ENCODE data around the gene CYBA. TPM values are rescaled to one million over a fixed set of nuclear protein-coding genes. Genes with fewer than 3 reads are reported as not detected.
"Not testable (repeated sequence)": the region's sequence is repeated elsewhere in the genome, so short reads cannot be mapped to it uniquely, and the experiment has no call there.

CYBA gene
- total RNA-seq, 3 donors from 2014 or later: 150 to 316 (median 184) TPM

GRCh38 chr16:88671806-88672205 is 21.0 kb upstream of the CYBA start:
- no peaks in the 10 kb centered on the region for H3K4me1 ChIP-seq (ENCODE audit: low read depth)
- no peaks in the 10 kb centered on the region for H3K36me3 ChIP-seq (ENCODE audit: low read depth)
- no peak overlapping the region for H3K4me3 ChIP-seq
- no peak for ATAC-seq
- no peak for TF ChIP-seq CTCF (IDR thresholded peaks at IDR 0.05)
- intact Hi-C loops (cut with DNase I, micrococcal nuclease): no loop called here
- H3K9me3 ChIP-seq: no peaks in the 10 kb centered on the region
- no peak for DNase-seq

- no peak overlapping the region for H3K4me3 ChIP-seq
- no peak for DNase-seq
- no peak for ATAC-seq
- no peaks in the 10 kb centered on the region for H3K4me1 ChIP-seq (ENCODE audit: low read depth)
- no peaks in the 10 kb centered on the region for H3K9me3 ChIP-seq
- intact Hi-C loops (cut with DNase I, micrococcal nuclease): no loop called here
- no peaks in the 10 kb centered on the region for H3K36me3 ChIP-seq (ENCODE audit: low read depth)
- TF ChIP-seq CTCF (IDR thresholded peaks at IDR 0.05): no peak
These were observed 19.1 kb upstream of the CYBA start for GRCh38 chr16:88669980-88670379.

- ATAC-seq; H3K4me1 ChIP-seq (ENCODE audit: low read depth); H3K36me3 ChIP-seq (ENCODE audit: low read depth); H3K9me3 ChIP-seq; H3K4me3 ChIP-seq; intact Hi-C loops (cut with DNase I, micrococcal nuclease); DNase-seq: not testable (repeated sequence)
These were observed 18.6 kb upstream of the CYBA start for GRCh38 chr16:88669493-88669892.

GRCh38 chr16:88667461-88667860 is 16.6 kb upstream of the CYBA start:
- peaks cover 3% of the 10 kb centered on the region for H3K4me1 ChIP-seq (ENCODE audit: low read depth)
- ATAC-seq (no peak), DNase-seq (no peak)
- no peaks in the 10 kb centered on the region for H3K36me3 ChIP-seq (ENCODE audit: low read depth)
- TF ChIP-seq CTCF (IDR thresholded peaks at IDR 0.05): no peak
- no peak overlapping the region for H3K4me3 ChIP-seq
- no peaks in the 10 kb centered on the region for H3K9me3 ChIP-seq
- intact Hi-C loops (cut with DNase I, micrococcal nuclease): no loop called here

- no peak overlapping the region for H3K4me3 ChIP-seq
- intact Hi-C loops (cut with DNase I, micrococcal nuclease): no loop called here
- no peaks in the 10 kb centered on the region for H3K9me3 ChIP-seq
- no peaks in the 10 kb centered on the region for H3K36me3 ChIP-seq (ENCODE audit: low read depth)
- no peak for TF ChIP-seq CTCF (IDR thresholded peaks at IDR 0.05)
- no peak for DNase-seq
- peaks cover 7% of the 10 kb centered on the region for H3K4me1 ChIP-seq (ENCODE audit: low read depth)
- ATAC-seq: no peak
These were observed 14.7 kb upstream of the CYBA start for GRCh38 chr16:88665570-88665969.

GRCh38 chr16:88665148-88665547 is 14.3 kb upstream of the CYBA start:
- TF ChIP-seq CTCF (IDR thresholded peaks at IDR 0.05): no peak
- Histone ChIP-seq H3K4me3 (no peak overlapping the region), H3K36me3 (ENCODE audit: low read depth) (no peaks in the 10 kb centered on the region), H3K9me3 (no peaks in the 10 kb centered on the region), H3K4me1 (ENCODE audit: low read depth) (peaks cover 7% of the 10 kb centered on the region)
- intact Hi-C loops (cut with DNase I, micrococcal nuclease): no loop called here
- DNase-seq (no peak), ATAC-seq (no peak)
